HG03097 (cell line): ENCODE data around the gene BMS1.
"Not testable (repeated sequence)": the region's sequence is repeated elsewhere in the genome, so short reads cannot be mapped to it uniquely, and the experiment has no call there.

Experiments
- ATAC-seq: cut with Tn5 transposase; IDR thresholded peaks from one replicate; pipeline ENCODE4 v1.9.1; 2021; ENCODE audit not compliant: unreplicated experiment, low FRiP score

BMS1 gene

DNA sequence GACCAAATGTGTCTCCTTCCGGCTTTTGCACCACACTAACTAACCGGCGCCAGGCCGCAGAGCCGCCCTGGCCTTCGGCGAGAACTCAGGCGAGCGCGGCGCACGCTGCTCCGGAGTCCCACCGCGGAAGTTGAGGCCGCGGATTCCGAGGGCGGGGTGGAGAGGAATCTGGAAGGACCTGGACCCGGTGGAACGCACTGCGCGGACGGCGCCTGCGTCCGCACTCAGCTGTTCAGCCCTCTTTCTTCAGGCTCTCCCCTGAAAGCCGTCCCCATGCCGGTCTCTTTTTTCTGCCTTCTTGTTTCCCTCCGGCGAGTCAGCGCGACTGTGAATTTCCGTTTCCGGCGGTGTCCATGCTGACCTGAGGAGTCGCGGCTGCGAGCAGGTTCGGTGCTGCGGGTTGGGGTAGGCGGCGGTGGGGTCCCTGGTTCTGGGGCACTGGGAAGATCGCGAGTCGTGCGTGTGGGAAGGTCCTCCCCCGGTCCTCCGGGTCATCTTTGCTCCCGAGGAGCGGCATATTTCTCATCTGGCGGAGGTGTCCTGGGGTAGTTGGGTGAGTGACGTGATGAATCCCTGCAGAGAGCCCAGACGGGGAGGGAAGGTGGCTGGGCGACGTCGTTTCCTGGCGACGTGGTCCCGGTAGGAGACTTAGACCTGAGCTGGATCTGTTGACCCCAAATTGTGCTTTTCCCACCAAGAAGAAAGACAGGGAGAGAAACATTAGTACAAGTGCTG lies at the start of gene BMS1:
TSS of gene BMS1 (plus strand) at position 350 of the 735 bp plus-strand sequence. CDS start 1,600 bp downstream, outside the sequence.
- peak; percentile 92 for ATAC-seq

GRCh38 chr10:42734536-42734935 lies 48.1 kb upstream of the BMS1 start:
- ATAC-seq = no peak

GRCh38 chr10:42738679-42739078 lies 43.9 kb upstream of the BMS1 start:
- no peak for ATAC-seq

DNA sequence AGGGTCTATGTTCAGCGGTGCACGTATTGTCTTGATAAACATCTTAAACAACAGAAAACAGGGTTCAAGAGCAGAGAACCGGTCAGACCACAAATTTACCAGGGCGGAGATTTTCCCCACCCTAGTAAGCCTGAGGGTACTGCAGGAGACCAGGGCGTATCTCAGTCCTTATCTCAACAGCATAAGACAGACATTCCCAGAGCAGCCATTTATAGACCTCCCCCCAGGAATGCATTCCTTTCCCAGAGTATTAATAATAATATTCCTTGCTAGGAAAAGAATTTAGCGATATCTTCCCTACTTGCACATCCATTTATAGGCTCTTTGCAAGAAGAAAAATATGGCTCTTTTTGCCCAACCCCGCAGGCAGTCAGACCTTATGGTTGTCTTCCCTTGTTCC lies 41.1 kb upstream of the BMS1 start:
- not testable (repeated sequence) for ATAC-seq

- no peak for ATAC-seq
Measured at GRCh38 chr10:42743697-42744096, 38.9 kb upstream of the BMS1 start.

DNA sequence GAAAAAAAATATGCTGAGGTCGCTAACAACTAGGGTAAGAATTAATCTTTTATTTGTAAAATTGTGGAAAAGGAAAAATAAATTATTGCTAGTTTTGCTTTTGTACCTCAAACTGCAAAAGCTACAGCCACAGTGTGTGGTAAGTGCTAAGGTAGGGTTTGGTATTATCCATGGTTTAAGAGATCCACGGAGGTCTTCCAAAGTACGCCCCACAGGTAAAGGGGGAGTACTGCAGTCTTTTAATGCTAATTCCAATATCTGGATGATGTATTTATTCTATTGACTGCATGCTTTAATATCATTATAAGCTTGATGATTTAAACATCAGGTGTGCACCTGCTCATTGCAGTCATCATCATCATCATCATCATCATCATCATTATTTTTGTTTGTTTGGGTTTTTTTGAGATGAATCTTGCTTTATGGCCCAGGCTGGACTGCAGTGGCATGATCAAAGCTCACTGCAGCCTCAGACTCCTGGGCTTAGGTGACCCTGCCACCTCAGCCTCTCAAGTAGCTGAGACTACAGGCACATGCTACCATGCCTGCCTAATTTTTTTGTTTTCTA lies 38.4 kb upstream of the BMS1 start:
- ATAC-seq = no peak

DNA sequence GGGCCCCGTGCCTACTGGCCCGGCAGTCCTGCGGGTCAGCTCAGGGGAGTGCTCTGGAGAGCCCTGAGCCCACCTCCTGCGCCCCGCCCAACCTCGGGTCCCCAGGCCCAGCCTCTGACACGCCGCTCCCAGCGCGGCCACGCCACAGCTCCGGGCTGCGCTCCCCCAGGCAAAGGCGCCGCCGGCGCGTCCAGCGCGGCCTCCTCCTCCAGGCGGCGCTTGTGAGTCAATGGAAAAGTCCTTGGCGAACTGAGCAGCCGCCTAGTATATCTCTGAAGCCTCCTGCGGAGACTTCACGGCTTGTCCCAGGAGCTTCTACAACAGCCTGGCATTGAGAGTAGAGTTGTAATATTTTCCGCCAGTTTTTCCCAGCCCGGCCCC lies 29.5 kb upstream of the BMS1 start:
- no peak for ATAC-seq

- ATAC-seq = no peak
Measured at GRCh38 chr10:42753507-42754154, 29.0 kb upstream of the BMS1 start.

DNA sequence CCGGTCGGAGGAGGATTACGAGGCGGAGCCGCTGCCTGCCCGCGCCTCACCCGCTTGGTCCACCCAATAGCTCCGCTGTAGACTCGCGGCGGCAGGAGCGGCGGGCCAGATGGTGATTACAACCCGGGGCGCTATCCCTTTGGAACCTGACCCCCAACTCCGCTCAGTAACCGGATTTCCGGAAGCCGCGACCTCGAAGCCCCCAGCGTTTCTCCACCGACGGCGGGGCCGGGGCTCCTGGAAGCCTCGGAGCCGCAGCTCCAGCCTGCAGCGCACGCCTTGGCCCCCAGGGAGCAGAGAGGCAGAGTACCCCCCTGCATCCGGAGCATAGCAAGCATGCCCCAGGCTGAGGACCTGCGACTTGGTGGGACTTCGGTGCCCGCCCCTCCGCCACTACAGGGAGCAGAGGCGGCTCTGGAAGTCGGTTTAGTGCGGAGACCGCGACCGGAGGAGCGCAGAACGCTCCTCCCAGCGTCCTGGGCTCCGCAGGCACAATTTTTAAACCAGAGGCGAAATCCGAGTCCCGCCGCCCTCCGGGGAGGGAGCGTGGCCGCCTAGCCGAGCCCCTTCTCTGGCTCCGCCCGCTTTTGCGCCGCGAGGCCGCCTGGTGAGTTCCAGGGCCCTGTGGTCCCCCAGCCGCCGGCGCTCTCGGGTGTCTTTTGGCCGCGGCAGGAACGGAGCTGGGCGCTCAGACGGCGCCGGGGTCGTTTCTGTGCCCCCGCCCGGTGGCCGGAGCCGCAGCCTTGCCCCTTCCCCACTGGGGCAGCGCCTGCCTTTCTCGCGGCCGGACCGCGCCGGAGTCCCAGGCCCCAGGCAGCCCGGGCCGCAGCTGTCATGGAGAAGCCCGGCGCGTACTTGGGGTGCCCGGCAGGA lies 28.2 kb upstream of the BMS1 start:
- ATAC-seq = no peak

DNA sequence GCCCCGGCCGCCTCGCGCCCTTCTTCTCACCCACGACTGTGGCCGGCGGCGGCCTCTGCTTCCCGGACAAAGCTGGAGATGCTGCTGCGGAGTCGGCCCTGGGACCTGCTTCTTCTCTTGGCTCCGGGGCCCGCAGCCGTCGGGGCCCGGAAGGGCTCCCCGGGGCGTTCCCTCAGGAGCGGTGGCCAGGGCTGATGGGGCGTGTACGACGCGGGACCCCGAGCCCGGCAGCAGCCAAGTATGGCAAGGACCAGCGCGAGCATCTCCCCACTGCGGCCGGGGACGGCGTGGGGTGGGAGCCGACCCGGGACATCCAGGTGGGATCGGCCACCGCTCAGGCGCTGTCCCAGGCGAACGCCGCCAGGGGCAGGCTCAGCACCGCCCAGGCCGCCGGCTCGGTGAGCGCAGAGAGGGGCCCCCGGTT lies 27.6 kb upstream of the BMS1 start:
- no peak for ATAC-seq

DNA sequence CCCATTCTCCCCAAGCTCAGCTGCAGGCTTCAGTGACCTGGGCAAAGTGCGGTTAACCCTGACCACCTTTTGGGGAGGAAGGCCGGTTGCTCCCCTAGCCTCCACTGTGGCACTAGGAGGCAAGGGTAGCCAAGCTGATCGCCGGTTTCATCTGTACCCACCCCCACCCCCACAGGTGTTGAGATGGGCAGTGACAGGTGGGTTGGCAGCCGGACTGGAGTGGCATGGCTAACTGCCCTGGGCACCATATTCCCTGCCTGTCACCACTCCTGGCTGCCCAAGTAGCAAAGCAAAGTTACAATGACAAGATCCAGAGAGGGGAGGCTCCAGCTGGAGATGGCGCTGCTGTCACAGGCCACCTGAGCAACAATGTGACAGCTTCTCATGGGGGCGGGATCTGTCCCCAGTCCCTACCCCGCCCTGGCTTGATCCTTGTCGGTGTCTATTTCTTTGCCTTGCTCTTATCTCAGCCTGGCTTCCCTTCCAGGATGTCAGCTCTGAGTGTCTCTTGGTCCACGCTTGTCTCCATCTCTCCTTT lies 27.0 kb upstream of the BMS1 start:
- ATAC-seq = no peak

- no peak for ATAC-seq
Measured at GRCh38 chr10:42767906-42768305, 14.7 kb upstream of the BMS1 start.

DNA sequence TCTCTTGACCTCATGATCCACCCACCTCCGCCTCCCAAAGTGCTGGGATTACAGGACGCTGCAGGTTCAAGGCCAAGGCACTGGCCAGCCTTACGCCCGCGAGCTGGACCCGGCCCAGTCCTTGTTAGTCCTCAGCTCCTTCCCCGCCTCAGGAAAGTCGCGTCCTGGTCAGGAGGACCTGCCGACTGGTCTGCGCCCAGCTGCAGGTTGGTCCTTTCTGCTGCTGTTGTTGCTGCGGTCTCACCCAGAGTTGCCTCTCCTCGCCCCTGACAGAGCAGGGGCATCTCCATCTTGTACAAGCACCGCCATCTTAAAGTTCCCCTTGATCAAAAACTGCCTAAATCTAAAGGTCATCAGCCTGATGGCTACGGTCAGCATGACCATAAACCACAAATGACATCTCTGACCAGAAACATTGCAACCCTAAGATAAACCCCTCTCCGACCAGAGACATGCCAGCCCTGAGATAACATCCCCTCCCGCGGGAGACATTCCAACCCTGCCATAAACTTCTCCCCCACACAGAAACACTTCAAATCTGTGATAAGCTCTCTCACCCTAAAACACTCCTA lies 13.9 kb upstream of the BMS1 start:
- ATAC-seq = no peak

DNA sequence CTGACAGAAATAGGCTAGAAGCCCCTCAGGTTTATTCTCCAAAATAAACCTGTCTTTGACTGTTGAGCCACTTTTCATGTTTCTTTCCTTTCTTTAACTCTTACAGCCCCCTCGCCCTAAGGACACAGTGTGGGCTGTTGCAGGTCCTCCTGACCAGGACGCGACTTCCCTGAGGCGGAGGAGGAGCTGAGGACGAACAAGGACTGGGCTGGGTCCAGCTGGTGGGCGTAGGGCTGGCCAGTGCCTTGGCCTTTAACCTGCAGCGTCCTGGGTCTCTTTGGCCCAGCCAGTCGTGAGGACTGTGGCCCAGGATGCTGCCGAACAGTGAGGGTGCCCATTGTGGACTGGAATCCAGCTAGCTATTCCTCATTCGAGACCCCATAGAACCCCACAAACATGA lies 13.4 kb upstream of the BMS1 start:
- ATAC-seq = no peak

GRCh38 chr10:42769673-42770072 lies 12.9 kb upstream of the BMS1 start:
- ATAC-seq = no peak

DNA sequence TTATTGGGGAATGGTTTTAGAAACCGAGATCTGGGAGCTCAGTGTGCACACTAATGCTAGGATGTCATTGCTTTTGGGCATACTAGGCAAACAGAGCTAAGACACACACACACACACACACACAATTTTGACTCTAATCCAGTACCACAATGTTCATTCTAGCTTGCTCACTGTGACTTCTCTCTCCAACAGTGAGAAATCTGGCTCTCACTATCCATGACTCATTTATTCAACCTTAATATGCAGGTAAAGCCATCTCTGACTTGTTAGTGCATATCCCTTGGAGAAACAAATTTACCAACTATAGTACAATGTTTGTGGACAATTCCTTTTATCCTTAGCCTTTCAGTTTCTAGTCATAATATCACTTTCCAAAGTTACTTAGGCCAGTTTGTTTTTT lies 5.9 kb upstream of the BMS1 start:
- ATAC-seq = no peak

DNA sequence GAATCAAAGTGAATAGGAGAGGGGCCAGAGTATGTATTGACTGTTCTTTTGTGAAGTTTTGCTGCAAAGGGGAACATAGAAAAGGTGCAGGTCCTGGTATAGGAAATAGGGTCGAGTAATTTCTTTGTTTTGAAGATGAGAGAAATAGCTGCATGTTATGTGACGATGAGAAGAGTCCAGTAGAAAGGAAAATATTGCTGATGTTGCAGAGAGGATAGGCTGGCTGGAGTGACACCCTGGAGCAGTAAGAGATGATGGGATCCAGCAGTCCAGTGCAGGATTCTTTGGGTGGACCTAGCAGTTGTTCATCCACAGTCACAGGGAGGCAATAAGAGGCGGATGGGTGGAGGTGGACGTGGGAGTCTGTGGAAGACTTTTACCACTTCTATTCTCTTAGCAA lies 2.1 kb upstream of the BMS1 start:
- ATAC-seq = no peak

- ATAC-seq = no peak
Measured at GRCh38 chr10:42781893-42782445, 626 bp upstream of the BMS1 start.

DNA sequence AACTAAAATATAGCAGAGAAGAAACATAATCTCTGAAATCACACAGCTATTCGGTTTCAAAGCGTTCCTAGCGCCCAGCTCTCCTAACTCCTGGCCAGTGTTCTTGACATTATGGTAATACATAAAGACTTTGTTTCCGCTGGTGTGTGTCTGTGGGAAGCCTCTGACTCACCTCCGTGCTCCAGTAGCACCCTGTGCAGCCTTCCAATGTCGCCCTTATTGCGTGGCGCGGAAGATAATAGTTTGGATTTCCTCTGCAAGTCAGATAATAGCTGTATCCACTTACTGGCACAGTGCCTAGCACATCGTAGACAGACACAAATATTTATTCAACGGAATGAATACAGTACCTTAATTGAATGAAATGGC lies 570 bp downstream of the BMS1 start:
- ATAC-seq = peak; percentile 6

DNA sequence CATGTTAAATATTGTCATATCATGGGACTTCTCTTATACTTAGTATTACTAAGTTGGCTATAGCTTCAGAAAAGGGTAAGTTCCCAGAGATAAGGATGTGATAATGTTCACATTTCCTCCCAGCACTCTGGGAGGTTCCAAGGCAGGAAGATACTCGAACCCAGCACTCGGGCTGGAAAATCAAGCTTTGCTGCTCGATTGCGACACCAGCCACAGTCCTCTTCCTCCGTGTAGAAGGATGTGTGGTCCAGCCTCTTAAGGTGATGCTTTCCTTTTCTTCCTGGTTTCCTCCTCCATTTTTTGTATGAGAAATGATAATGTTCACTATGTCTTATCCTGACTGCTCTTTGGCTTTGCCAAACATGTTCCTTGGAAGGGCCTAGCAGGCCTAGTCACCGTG lies 3.2 kb downstream of the BMS1 start:
- ATAC-seq = no peak
